Endothelial cell of hepatic sinusoid (primary cell): ENCODE data around the gene LRRC8E.
"Not testable (repeated sequence)": the region's sequence is repeated elsewhere in the genome, so short reads cannot be mapped to it uniquely, and the experiment has no call there.

Source experiments
- in situ Hi-C: cut with HindIII; loops from 2 replicates; pipeline ENCODE4 v1.10.0; 2017; ENCODE audit warnings: low sequenced_read_pairs

The LRRC8E gene

DNA sequence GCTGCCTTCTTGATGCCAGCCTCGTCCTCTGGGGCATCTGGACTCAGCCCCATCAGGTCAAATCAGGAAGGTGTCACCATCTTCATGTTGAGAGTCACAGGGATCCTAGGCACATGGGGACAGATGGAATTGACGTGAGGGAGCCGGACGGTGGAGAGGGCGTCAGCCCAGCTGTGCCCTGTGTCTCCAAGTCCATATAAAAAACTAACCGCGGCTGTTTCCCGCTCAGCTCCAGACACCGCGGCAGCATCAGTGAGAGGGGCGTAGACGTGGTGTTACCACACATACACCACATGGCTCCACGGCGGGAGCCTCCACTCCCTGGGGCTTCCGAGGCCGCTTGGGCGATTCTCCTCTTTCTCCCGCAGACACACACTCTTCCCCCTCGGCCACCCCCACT lies 8.5 kb upstream of the LRRC8E start:
- in situ Hi-C loops = no loop called here

DNA sequence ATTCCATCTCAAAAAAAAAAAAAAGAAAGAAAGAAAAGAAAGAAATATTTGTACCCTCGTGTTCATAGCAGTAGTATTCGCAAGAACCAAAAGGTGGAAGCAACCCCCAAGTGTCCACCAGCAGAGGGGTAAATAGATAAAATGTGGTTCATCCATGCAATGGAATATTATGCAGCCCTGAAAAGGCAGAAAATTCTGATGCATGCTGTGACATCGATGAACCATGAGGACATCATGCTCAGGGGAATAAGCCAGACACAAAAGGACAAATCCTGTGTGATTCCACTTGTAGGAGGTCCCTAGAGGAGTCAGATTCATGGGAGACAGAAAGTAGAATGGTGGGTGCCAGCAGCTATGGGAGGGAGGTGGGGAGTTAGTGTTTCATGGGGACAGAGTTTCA lies 6.4 kb upstream of the LRRC8E start:
- in situ Hi-C loops = no loop called here

DNA sequence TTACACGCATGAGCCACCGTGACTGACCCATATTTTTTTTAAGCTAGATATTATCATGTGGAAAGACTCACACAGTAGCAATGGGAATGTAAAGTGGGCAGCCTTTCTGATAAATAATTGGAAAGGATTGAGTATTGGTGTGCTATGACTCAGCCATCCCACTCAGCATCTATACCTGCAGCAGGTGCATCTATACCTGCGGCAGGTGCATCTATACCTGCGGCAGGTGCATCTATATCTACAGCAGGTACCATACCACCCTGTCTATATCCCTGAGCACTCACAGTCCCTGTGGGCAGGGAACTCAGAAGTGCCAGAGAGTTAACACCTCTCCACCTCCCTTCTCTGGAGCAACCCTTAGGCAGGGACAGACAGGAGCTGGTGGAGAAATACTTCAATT lies 5.2 kb upstream of the LRRC8E start:
- in situ Hi-C loops = no loop called here

DNA sequence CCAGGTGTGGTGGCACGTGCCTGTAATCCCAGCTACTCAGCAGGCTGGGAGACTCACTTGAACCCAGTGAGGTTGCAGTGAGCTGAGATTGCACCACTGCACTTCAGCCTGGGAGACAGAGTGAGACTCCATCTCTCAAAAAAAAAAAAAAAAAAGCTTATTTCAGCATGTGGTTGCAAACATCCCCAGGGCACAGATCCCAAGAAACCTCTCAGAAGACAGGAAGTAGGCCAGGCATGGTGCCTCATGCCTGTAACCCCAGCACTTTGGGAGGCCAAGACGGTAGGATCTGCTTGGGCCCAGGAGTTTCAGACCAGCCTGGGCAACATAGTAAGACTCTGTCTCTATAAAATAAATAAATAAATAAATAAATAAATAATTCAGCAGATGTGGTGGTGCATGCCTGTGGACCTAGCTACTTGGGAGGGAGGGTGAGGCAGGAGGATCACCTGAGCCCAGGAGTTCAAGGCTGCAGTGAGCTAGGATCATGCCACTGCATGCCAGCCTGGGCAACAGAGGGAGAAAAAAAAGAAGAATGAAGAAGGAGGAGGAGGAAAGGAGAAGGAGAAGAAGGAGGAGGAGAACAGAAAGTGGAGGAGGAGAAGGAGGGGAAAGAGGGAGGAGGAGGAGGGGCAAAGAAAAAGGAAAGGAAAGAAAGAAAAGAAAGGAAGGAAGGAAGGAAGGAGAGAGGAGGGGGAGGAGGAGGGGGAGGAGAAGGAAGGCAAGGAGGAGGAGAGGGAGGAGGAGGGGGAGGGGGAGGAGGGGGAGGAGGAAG lies 4.3 kb upstream of the LRRC8E start:
- in situ Hi-C loops = no loop called here

DNA sequence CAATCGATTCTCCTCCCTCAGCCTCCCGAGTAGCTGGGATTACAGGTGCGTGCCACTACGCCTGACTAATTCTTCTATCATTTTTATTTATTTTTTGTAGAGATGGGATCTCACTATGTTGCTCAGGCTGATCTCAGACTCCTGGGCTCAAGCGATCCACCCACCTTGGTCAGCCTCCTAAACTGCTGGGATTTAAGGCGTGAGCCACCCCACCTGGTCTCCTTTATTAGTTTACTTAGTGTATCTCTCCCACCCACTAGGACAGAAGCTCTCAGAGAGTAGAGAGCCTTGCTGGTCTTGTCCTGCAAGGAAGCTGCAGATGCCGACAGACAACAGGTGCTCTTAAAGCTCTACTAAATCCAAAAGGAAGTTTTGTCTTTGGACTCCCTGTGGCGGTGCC lies 2.5 kb upstream of the LRRC8E start:
- in situ Hi-C loops = no loop called here

DNA sequence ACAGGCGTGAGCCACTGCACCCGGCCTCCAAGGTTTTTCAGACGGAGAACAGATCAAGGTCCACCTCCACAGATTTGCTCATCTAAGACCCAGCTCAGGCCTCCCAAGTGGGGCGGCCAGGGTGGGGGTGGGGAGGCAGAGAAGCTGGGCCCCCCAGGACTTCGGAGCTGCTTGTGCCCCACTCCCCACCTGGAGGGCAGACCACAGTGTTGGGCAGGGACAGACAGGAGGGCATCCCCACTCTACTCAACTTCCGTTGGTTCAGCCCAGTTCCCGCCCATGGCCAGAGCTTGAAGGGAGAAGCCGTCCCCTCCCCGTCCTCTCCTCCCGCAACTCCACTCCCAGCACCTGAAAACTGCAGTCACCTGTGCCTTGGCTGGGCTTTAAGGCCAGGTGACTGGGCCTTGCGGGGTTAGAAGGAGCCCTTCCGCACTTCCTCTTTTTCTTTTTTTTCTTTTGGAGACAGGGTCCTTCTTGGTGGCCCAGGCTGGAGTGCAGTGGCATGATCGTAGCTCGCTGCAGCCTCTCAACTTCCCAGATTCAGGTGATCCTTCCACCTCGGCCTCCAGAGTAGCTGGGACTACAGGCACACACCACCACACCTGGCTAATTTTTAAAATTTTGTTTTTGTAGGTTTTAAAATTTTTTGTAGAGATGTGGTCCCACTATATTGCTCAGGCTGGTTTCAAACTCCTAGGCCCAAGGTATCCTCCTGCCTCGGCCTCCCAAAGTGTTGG lies 734 bp upstream of the LRRC8E start:
- in situ Hi-C loops = no loop called here

DNA sequence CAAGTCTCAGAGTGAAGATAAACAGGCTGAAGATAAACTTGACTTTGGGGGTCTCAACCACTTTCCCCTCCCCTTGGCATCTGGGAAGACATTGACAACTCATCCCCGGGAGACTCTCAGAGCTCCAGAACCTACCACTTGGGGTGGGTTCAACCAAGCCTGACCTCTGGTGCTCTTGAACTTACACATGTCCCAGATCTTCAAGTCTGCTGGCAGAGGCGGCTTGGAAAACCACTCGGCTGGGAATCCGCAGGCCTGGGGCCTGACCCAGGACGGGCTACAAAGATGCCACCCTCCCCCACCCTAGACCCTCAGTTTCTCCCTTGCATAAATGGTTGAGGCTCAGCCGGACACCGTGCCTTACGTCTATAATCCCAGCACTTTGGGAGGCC lies 512 bp downstream of the LRRC8E start:
- in situ Hi-C loops = no loop called here

DNA sequence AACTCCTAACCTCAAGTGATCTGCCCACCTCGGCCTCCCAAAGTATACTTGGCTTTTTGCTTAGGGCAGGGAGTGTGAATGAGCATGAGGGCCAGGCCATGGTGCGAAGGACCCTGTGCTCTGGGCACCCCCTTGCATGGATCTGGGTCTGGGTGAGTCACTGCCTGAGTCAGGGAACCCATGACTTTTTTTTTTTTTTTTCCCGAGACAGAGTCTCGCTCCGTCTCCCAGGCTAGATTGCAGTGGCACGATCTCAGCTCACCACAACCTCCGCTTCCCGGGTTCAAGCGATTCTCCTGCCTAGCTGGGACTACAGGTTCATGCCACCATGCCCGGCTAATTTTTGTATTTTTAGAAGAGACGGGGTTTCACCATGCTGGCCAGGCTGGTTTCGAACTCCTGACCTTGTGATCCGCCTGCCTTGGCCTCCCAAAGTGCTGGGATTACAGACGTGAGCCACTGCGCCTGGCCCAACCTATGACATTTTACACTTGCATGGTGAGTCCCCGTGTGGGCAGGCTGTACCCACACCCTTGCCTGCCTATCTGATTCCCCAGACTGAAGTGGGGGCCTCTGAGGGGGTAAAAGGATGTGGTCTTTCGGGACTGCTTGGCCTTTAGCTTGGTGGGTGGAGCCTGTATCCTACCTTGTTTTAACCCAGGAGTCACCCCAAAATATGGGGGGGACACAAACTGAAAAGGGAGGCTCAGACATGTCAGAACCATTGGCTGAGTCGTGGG lies 5.2 kb downstream of the LRRC8E start:
- in situ Hi-C loops = not testable (repeated sequence)

DNA sequence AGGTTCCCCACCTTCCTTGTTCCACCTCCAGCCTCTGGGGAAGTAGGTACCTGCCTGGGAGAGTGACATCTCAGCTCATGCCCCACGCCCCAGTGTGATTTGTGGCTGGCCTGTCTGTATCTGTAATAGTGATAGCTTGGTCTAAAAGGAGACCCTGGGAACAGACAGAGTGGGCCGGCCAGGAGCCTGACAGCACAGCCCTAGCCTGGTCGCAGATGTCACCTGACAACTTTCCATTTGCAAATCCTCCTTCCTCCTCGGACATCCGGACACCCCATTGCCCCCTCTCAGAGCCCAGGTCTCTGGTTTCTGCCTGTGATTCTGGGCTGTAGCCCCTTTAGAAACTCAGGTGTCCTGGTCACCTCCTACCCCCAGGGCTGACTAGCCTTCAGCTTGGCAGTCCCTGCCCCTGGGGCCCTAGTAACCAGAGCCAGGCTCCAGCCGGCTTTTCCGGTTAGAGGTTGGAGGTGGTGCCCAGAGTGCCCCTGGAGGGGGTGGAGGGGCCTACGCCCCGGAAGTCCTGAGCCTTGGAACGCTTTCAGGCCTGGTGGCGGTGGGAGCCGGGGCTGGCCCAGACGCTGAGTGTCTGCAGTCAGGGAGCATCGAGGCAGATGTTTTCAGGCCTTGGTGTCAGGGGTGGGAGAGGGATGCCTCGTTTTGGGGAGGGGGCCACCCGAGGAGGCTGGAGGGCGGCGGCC lies 6.5 kb downstream of the LRRC8E start:
- in situ Hi-C loops = no loop called here

DNA sequence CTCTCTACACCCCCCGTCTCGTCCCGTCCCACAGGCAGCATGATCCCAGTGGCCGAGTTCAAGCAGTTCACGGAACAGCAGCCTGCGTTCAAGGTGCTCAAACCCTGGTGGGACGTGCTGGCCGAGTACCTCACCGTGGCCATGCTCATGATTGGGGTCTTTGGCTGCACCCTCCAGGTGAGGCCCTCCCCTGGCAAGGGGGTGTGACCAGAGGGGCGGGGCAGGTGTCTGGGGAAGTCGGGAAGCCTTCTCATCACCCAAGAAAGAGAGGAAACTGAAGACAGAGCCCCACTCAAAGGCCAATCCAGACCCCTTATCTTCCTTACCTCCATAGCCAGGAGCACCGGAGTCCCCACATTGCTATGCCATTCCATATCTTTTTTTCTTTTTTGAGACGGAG lies 7.3 kb downstream of the LRRC8E start:
- in situ Hi-C loops = no loop called here

DNA sequence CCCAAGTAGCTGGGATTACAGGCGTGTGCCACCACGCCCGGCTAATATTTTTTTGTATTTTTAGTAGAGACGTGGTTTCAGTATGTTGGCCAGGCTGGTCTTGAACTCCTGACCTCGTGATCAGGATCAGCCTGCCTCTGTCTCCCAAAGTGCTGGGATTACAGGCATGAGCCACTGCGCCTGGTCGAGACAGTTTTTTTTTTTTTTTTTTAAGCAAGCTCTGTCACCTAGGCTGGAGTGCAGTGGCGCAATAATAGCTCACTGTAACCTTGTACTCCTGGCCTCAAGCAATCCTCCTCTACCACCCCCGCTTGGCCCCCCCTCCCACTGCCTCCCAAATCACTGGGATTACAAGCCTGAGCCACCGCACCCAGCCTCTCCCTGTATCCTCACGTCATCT lies 9.0 kb downstream of the LRRC8E start:
- in situ Hi-C loops = no loop called here

DNA sequence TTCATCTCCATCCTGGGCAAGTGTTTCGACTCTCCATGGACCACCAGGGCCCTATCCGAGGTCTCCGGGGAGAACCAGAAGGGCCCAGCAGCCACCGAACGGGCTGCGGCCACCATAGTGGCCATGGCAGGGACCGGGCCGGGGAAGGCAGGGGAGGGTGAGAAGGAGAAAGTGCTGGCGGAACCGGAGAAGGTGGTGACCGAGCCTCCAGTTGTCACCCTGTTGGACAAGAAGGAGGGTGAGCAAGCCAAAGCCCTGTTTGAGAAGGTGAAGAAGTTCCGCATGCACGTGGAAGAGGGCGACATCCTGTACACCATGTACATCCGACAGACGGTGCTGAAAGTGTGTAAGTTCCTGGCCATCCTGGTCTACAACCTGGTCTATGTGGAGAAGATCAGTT lies 10.7 kb downstream of the LRRC8E start:
- in situ Hi-C loops = no loop called here

DNA sequence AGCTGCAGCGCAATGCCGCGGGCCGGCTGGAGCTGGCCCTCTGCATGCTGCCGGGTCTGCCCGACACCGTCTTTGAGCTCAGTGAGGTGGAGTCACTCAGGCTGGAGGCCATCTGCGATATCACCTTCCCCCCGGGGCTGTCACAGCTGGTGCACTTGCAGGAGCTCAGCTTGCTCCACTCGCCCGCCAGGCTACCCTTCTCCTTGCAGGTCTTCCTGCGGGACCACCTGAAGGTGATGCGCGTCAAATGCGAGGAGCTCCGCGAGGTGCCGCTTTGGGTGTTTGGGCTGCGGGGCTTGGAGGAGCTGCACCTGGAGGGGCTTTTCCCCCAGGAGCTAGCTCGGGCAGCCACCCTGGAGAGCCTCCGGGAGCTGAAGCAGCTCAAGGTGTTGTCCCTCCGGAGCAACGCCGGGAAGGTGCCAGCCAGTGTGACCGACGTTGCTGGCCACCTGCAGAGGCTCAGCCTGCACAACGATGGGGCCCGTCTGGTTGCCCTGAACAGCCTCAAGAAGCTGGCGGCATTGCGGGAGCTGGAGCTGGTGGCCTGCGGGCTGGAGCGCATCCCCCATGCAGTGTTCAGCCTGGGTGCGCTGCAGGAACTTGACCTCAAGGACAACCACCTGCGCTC lies 11.6 kb downstream of the LRRC8E start:
- in situ Hi-C loops = no loop called here

DNA sequence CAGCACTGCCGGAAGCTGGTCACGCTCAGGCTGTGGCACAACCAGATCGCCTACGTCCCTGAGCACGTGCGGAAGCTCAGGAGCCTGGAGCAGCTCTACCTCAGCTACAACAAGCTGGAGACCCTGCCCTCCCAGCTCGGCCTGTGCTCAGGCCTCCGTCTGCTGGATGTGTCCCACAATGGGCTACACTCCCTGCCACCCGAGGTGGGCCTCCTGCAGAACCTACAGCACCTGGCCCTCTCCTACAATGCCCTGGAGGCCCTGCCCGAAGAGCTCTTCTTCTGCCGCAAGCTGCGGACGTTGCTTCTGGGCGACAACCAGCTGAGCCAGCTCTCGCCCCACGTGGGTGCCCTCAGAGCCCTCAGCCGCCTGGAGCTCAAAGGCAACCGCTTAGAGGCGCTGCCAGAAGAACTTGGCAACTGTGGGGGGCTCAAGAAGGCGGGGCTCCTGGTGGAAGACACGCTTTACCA lies 12.1 kb downstream of the LRRC8E start:
- in situ Hi-C loops = no loop called here

DNA sequence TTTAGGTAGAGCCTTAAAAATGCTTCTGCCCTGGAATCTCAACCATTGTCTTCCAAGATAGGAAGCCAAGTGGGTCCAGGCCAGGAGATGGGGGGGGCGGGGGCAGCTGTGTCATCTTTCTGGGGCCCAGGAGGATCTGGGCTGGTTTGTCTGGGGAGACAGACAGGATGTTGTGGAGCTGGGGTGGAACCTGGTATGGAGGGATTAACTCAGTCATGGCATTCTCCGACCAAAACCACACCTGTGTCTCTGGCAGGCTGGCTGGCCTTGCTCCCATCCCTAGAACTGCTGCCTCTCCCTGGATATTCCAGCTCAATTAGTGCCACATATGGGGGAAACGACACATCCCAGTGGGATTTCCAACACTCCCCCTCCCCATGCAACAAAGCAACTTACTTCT lies 12.6 kb downstream of the LRRC8E start:
- in situ Hi-C loops = no loop called here

DNA sequence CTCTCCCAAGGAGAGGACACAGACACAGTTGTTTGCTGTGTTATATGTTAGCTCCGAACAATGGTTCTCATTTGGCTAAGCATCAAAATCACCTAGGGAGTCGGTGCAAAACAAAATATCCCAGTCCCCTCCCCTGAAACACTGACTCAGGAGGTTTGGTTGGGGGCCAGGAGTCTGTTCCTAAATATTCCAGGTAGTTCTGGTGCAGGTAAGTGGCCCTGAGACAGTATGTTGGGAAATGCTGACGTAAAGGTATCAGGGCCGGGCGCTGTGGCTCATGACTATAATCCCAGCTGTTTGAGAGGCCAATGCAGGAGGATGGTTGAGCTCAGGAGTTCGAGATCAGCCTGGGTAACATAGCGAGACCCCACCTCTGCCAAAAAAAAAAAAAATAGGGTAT lies 13.0 kb downstream of the LRRC8E start:
- in situ Hi-C loops = no loop called here

DNA sequence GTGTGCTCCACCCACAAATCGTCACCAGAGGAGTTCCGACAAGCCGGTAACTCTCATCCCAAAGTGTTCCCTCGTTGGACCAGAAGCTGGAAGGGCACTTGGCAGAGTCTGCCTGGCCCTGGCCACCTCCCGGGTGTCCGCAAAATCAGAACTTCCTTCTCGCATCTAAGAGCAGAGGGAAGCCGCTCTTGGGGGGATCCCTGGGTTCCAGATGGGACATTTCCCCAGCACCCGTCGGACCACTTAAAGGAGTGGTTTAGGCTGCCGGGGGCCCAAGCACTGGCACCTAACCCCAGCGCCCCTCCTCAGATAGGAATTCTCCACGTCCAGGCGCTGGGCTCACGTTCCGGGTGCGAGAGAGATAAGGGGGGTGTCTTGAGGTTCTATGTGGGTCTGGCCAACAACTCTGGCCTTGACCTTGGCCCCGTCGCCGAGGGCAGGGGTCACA lies 14.5 kb downstream of the LRRC8E start:
- in situ Hi-C loops = no loop called here

DNA sequence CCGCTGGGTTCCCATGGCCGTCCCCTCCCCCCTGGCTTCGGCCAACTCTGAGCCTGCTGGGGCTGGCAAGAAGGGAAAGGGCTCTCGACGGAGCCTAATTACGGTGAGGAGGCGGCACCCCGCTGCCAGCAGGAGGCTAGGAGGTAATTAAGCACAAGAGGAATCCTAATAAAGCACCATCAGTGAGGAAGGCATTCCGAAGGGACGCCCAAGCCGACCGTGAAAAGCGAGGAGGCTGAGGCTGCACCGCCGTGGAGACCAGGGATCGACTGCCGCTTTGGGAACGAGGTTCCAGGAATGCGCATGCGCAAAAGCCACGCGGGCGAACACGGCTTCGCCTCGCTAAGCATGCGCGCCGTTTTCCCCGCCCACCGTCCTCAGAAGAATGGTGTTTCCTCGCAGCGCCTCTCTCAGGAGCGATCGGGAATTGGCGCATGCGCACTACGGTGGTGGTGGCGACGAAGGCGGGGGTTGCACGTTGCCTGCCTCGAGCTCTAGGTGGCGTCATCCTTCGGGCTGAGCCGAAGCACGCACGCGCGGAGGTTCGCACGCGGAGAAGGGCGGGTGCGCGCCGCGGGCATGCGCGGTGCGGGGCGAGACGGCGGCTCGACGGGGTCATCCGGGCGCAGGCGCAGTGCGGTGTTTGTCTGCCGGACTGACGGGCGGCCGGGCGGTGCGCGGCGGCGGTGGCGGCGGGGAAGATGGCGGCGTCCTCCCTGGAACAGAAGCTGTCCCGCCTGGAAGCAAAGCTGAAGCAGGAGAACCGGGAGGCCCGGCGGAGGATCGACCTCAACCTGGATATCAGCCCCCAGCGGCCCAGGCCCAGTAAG lies 15.1 kb downstream of the LRRC8E start, which contains the start of gene MAP2K7:
TSS of gene MAP2K7 (plus strand) at position 634 of the 830 bp plus-strand sequence. CDS start at position 702, 68 bp downstream.
- in situ Hi-C loops = no loop called here
